IMR-90 (cell line): Measurements from ENCODE around the gene TAPT1. TPM values are rescaled to one million over a fixed set of nuclear protein-coding genes. Genes with fewer than 3 reads are reported as not detected.

Experiments used
- CHD1 ChIP-seq: IDR thresholded peaks from 2 replicates; pipeline ENCODE4 v1.6.1; 2012; ENCODE audit warnings: low read depth, low read length, improper control_type of control experiment
- polyA plus RNA-seq, 3 experiments: library from polyadenylated mRNA; depleted of rRNA; stranded (reverse); fragments of >200 nt; gene quantifications; 2 replicates each; pipeline ENCODE4 v1.2.3, GENCODE V29; 2012; ENCODE audit warnings: low replicate concordance in 1 of 3
- total RNA-seq: library from RNA; depleted of rRNA; stranded (reverse); fragments of >200 nt; gene quantifications from 2 replicates; pipeline ENCODE4 v1.2.3, GENCODE V29; 2012
- TF ChIP-seq, protein P1 (sequence below): conservative IDR thresholded peaks from 2 replicates; pipeline ENCODE4 v1.5.1; 2012; ENCODE audit warnings: mild to moderate bottlenecking, low read depth, low read length, improper control_type of control experiment

TAPT1 gene
- total and polyA plus RNA-seq, 2 of the 4 experiments (the other 2 are of a cell fraction): 5.6 to 12.2 TPM

- TF ChIP-seq, protein P1, sequence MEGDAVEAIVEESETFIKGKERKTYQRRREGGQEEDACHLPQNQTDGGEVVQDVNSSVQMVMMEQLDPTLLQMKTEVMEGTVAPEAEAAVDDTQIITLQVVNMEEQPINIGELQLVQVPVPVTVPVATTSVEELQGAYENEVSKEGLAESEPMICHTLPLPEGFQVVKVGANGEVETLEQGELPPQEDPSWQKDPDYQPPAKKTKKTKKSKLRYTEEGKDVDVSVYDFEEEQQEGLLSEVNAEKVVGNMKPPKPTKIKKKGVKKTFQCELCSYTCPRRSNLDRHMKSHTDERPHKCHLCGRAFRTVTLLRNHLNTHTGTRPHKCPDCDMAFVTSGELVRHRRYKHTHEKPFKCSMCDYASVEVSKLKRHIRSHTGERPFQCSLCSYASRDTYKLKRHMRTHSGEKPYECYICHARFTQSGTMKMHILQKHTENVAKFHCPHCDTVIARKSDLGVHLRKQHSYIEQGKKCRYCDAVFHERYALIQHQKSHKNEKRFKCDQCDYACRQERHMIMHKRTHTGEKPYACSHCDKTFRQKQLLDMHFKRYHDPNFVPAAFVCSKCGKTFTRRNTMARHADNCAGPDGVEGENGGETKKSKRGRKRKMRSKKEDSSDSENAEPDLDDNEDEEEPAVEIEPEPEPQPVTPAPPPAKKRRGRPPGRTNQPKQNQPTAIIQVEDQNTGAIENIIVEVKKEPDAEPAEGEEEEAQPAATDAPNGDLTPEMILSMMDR: no peak
- TF ChIP-seq CHD1: no peak
These were observed 1.8 kb downstream of the TAPT1 start (continued) for GRCh38 chr4:16224264-16225166.
